K562 (cell line): Measurements from ENCODE around the gene MUC15.
"Not testable (repeated sequence)": the region's sequence is repeated elsewhere in the genome, so short reads cannot be mapped to it uniquely, and the experiment has no call there.

ENCODE experiments used
- ARNT ChIP-seq, 2 experiments: fragments of 450-650 bp; IDR thresholded peaks; 2 replicates each; pipeline ENCODE4 v1.6.1; 2016; ENCODE audit warnings: mild to moderate bottlenecking in 1 of 2
- CBFB ChIP-seq: sonication (generic); formaldehyde crosslinking; IDR thresholded peaks from 2 replicates; pipeline ENCODE4 v1.4.0; 2020; ENCODE audit warnings: mild to moderate bottlenecking, missing genetic modification reagents
- CTCF ChIP-seq, 3 experiments: IDR thresholded peaks in 2 of 3; conservative IDR thresholded peaks in 1 of 3; 2 replicates each; pipeline ENCODE4 v1.5.1; 2011 to 2012; ENCODE audit warnings: low read length in 3 of 3, mild to moderate bottlenecking in 3 of 3, control low read depth in 2 of 3, improper control_type of control experiment in 1 of 3, inconsistent platforms in 1 of 3, low read depth in 1 of 3, mixed read lengths in 1 of 3, moderate library complexity in 1 of 3; ENCODE audit not compliant: insufficient read depth in 2 of 3
- EP300 ChIP-seq: IDR thresholded peaks from 2 replicates; pipeline ENCODE4 v1.6.1; 2012; ENCODE audit warnings: low read length, improper control_type of control experiment
- GATAD2A ChIP-seq: fragments of 450-650 bp; IDR thresholded peaks from 2 replicates; pipeline ENCODE4 v1.6.1; 2017
- MLX ChIP-seq, 2 experiments: fragments of 450-650 bp in 1 of 2; sonication (generic) in 1 of 2; formaldehyde crosslinking; conservative IDR thresholded peaks; 2 replicates each; pipeline versions ENCODE4 v1.4.0 to v1.8.1; 2020 to 2022; ENCODE audit warnings: mild to moderate bottlenecking in 1 of 2, missing genetic modification reagents in 1 of 2
- POLR2A ChIP-seq: fragments of 450-650 bp; conservative IDR thresholded peaks from 2 replicates; pipeline ENCODE4 v1.6.1; 2016
- POLR2AphosphoS5 ChIP-seq: IDR thresholded peaks from 2 replicates; pipeline ENCODE4 v1.6.1; 2011; ENCODE audit warnings: mild to moderate bottlenecking, low read depth, low read length, moderate library complexity; ENCODE audit not compliant: control insufficient read depth, insufficient read depth
- RFX5 ChIP-seq: IDR thresholded peaks from 2 replicates; pipeline ENCODE4 v1.6.1; 2011; ENCODE audit warnings: low read depth, mild to moderate bottlenecking, improper control_type of control experiment, low read length
- SMC3 ChIP-seq: conservative IDR thresholded peaks from 2 replicates; pipeline ENCODE4 v1.6.1; 2011; ENCODE audit warnings: low read depth, low read length, improper control_type of control experiment; ENCODE audit not compliant: insufficient read depth
- ZNF561 ChIP-seq: fragments of 450-650 bp; formaldehyde crosslinking; conservative IDR thresholded peaks from 2 replicates; pipeline ENCODE4 v1.4.0; 2020; ENCODE audit warnings: mild to moderate bottlenecking, moderate library complexity
- TF ChIP-seq, protein P1 (sequence below): sonication (generic); formaldehyde crosslinking; IDR thresholded peaks from 2 replicates; pipeline ENCODE4 v1.8.0; 2022; ENCODE audit warnings: missing genetic modification reagents, mild to moderate bottlenecking, borderline replicate concordance

DNA sequence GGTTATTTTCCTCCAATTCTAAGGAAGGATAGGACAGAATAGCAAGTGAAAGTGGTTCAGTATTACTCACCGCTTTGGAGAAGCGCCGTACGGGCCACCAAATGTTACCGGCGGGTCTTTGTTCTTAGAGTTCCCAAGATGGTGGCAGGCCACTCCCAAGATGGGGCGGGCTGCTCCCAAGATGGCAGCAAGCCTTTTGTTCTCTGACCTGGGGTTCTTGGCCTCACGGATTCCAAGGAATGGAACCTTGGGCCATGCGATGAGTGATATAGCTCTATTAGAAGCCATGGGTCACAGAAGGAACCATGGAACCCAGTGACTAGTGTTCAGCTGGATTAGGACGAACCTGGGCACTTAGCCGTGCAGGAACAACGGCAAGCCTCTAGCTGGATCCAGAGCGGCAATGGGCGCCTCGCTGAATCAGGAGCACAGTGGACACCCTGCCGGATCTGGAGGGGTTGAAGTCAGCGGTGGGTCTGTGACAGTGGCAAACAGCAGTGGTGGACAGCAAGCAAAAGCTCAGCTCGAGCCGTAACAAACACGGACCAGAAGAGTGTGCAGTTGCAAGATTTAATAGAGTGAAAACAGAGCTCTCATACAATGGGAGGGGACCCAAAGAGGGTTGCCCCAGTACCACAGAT is 25.1 kb upstream of the MUC15 start:
- not testable (repeated sequence) for TF ChIP-seq POLR2A; RFX5; POLR2AphosphoS5; SMC3; ARNT (IDR thresholded peaks at IDR 0.05); MLX (CRISPR knock-in tag; conservative IDR thresholded peaks at IDR 0.05); CTCF (IDR thresholded peaks at IDR 0.05 in 2 of 3, conservative IDR thresholded peaks at IDR 0.05 in 1 of 3; ENCODE audit: insufficient read depth in 2 of 3, low read depth in 1 of 3, low read length in 3 of 3); ZNF561 (CRISPR knock-in tag); CBFB; EP300; GATAD2A
- TF ChIP-seq, protein P1, sequence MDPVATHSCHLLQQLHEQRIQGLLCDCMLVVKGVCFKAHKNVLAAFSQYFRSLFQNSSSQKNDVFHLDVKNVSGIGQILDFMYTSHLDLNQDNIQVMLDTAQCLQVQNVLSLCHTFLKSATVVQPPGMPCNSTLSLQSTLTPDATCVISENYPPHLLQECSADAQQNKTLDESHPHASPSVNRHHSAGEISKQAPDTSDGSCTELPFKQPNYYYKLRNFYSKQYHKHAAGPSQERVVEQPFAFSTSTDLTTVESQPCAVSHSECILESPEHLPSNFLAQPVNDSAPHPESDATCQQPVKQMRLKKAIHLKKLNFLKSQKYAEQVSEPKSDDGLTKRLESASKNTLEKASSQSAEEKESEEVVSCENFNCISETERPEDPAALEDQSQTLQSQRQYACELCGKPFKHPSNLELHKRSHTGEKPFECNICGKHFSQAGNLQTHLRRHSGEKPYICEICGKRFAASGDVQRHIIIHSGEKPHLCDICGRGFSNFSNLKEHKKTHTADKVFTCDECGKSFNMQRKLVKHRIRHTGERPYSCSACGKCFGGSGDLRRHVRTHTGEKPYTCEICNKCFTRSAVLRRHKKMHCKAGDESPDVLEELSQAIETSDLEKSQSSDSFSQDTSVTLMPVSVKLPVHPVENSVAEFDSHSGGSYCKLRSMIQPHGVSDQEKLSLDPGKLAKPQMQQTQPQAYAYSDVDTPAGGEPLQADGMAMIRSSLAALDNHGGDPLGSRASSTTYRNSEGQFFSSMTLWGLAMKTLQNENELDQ (CRISPR knock-in tag), result not testable (repeated sequence)
